IMR-90 (cell line): ENCODE measurements around the gene ZNF778. TPM values are rescaled to one million over a fixed set of nuclear protein-coding genes. Genes with fewer than 3 reads are reported as not detected.

Experiments
- ATAC-seq: fragments of 200-7000 bp; cut with Tn5 transposase; 2 replicates; pipeline ENCODE4 v1.9.1; 2020; ENCODE audit warnings: low read depth, mild to moderate bottlenecking, moderate library complexity
- BruUV-seq: library from RNA; stranded (reverse); fragments of 400-500 nt; replicated peaks from 2 replicates; lab custom pipeline; 2021; lab: Mats Ljungman, UMichigan
- CTCF ChIA-PET: fragments of 300-600 bp; formaldehyde crosslinking; extraction: SDS; loops from one replicate; lab custom pipeline; 2021; ENCODE audit warnings: antibody characterized with exemption; lab: Yijun Ruan, JAX
- POLR2A ChIA-PET: fragments of 300-600 bp; sonication (Branson Sonifier 250); formaldehyde crosslinking; loops from one replicate; lab custom pipeline; 2022; ENCODE audit warnings: antibody characterized with exemption; ENCODE audit not compliant: unreplicated experiment; lab: Charles Lee
- DNase-seq: peaks from one replicate; pipeline ENCODE4 v3.0.0; 2013
- H2AFZ ChIP-seq: replicated peaks from 2 replicates; pipeline ENCODE3; 2013; ENCODE audit warnings: low read length, mild to moderate bottlenecking; ENCODE audit not compliant: poor library complexity
- H2AK5ac ChIP-seq: 2 replicates; pipeline ENCODE4 v1.6.1; 2013; ENCODE audit warnings: low read depth, low read length, inconsistent platforms
- H2AK9ac ChIP-seq: replicated peaks from 2 replicates; pipeline ENCODE3; 2013; ENCODE audit warnings: mild to moderate bottlenecking, low read depth, low read length, moderate library complexity; ENCODE audit not compliant: poor library complexity
- H2BK120ac ChIP-seq: 2 replicates; pipeline ENCODE4 v1.6.1; 2013; ENCODE audit warnings: low read depth, low read length, inconsistent platforms
- H2BK15ac ChIP-seq: 3 replicates; pipeline ENCODE4 v1.6.1; 2013; ENCODE audit warnings: low read depth, low read length, inconsistent platforms
- H2BK20ac ChIP-seq: 2 replicates; pipeline ENCODE4 v1.6.1; 2013; ENCODE audit warnings: low read depth, mild to moderate bottlenecking, inconsistent platforms, low read length, moderate library complexity
- H2BK5ac ChIP-seq: 2 replicates; pipeline ENCODE4 v1.6.1; 2013; ENCODE audit warnings: mild to moderate bottlenecking, low read depth, low read length, inconsistent platforms; ENCODE audit not compliant: poor library complexity, severe bottlenecking
- H3K14ac ChIP-seq: replicated peaks from 2 replicates; pipeline ENCODE4 v1.6.1; 2013; ENCODE audit warnings: low read depth, low read length, inconsistent platforms
- H3K18ac ChIP-seq: 2 replicates; pipeline ENCODE4 v1.6.1; 2013; ENCODE audit warnings: low read depth, low read length, control low read depth
- H3K23ac ChIP-seq: 2 replicates; pipeline ENCODE4 v1.6.1; 2013; ENCODE audit warnings: low read depth, low read length, inconsistent platforms
- H3K27ac ChIP-seq: 2 replicates; pipeline ENCODE4 v1.5.1; 2013; ENCODE audit warnings: mild to moderate bottlenecking, control low read depth, low read length; ENCODE audit not compliant: insufficient read depth
- H3K27me3 ChIP-seq: 2 replicates; pipeline ENCODE4 v1.6.1; 2013; ENCODE audit warnings: low read length; ENCODE audit not compliant: control insufficient read depth, insufficient read depth
- H3K36me3 ChIP-seq: 2 replicates; pipeline ENCODE4 v1.6.1; 2013; ENCODE audit warnings: low read length, mixed read lengths; ENCODE audit not compliant: control insufficient read depth, insufficient read depth
- H3K4ac ChIP-seq: 2 replicates; pipeline ENCODE4 v1.6.1; 2013; ENCODE audit warnings: low read depth, low read length, inconsistent platforms
- H3K4me1 ChIP-seq: 2 replicates; pipeline ENCODE4 v1.6.1; 2013; ENCODE audit warnings: low read length, mixed read lengths; ENCODE audit not compliant: control insufficient read depth, insufficient read depth
- H3K4me2 ChIP-seq: 2 replicates; pipeline ENCODE4 v1.6.1; 2013; ENCODE audit warnings: low read depth, mild to moderate bottlenecking, control low read depth, low read length, moderate library complexity
- H3K4me3 ChIP-seq: 2 replicates; pipeline ENCODE4 v1.5.1; 2013; ENCODE audit warnings: low read depth, mild to moderate bottlenecking, control low read depth, low read length, moderate library complexity; ENCODE audit not compliant: insufficient read depth
- H3K56ac ChIP-seq: 2 replicates; pipeline ENCODE4 v1.6.1; 2013; ENCODE audit warnings: low read length, inconsistent platforms; ENCODE audit not compliant: insufficient read depth; ENCODE audit errors: extremely low read depth
- H3K79me1 ChIP-seq, 2 experiments: 2 replicates each; pipeline ENCODE4 v1.6.1; 2013; ENCODE audit warnings: low read length in 2 of 2, inconsistent platforms in 1 of 2, low read depth in 1 of 2
- H3K9ac ChIP-seq: 2 replicates; pipeline ENCODE4 v1.6.1; 2013; ENCODE audit warnings: low read depth, low read length, control low read depth
- H3K9me1 ChIP-seq: 2 replicates; pipeline ENCODE4 v1.6.1; 2013; ENCODE audit warnings: low read length, inconsistent platforms; ENCODE audit not compliant: insufficient read depth
- H3K9me3 ChIP-seq: 2 replicates; pipeline ENCODE4 v1.6.1; 2013; ENCODE audit warnings: low read length; ENCODE audit not compliant: control insufficient read depth, insufficient read depth
- H4K20me1 ChIP-seq: 2 replicates; pipeline ENCODE4 v1.6.1; 2013; ENCODE audit warnings: low read length, inconsistent platforms; ENCODE audit not compliant: insufficient read depth
- H4K5ac ChIP-seq: 2 replicates; pipeline ENCODE4 v1.6.1; 2013; ENCODE audit warnings: mild to moderate bottlenecking, low read depth, low read length, control low read depth
- H4K8ac ChIP-seq, 2 experiments: 2 replicates each; pipeline ENCODE4 v1.6.1; 2013; ENCODE audit warnings: low read depth in 2 of 2, low read length in 2 of 2, control low read depth in 1 of 2, inconsistent platforms in 1 of 2
- H4K91ac ChIP-seq: 2 replicates; pipeline ENCODE4 v1.6.1; 2013; ENCODE audit warnings: low read depth, low read length, inconsistent platforms; ENCODE audit not compliant: insufficient read depth
- CEBPB ChIP-seq: IDR thresholded peaks from 2 replicates; pipeline ENCODE4 v1.6.1; 2012; ENCODE audit warnings: low read depth, low read length, improper control_type of control experiment
- RAD21 ChIP-seq: IDR thresholded peaks from 2 replicates; pipeline ENCODE4 v1.6.1; 2012; ENCODE audit warnings: low read length, improper control_type of control experiment
- RFX5 ChIP-seq: IDR thresholded peaks from 2 replicates; pipeline ENCODE4 v1.8.0; 2012; ENCODE audit warnings: low read depth, mild to moderate bottlenecking, low read length, moderate library complexity
- WGBS, 2 experiments: methylation state at CpG; one replicate each; pipeline versions ENCODE4 v1.1.5 to v1.1.7; 2013; ENCODE audit warnings: missing lambda C conversion rate in 2 of 2; ENCODE audit not compliant: insufficient read length in 1 of 2; ENCODE audit errors: extremely low coverage in 2 of 2; 5-methylcytosine and 5-hydroxymethylcytosine counted together
- dilution Hi-C: fragments of 300-500 bp; cut with HindIII; formaldehyde crosslinking; loops from one replicate; pipeline ENCODE4 v1.14.3; 2018; ENCODE audit warnings: low sequenced_read_pairs; ENCODE audit not compliant: unreplicated experiment
- in situ Hi-C: fragments of 300-500 bp; cut with MboI; formaldehyde crosslinking; loops from 3 replicates; pipeline ENCODE4 v1.14.3; 2019; ENCODE audit warnings: low sequenced_read_pairs, inconsistent platforms, mixed read lengths
- intact Hi-C: fragments of 100-400 bp; cut with micrococcal nuclease; formaldehyde crosslinking; loops from 2 replicates; pipeline ENCODE4 v1.10.0; 2022
- polyA plus RNA-seq, 3 experiments: library from polyadenylated mRNA; depleted of rRNA; stranded (reverse); fragments of >200 nt; gene quantifications; 2 replicates each; pipeline ENCODE4 v1.2.3, GENCODE V29; 2012; ENCODE audit warnings: low replicate concordance in 1 of 3
- total RNA-seq: library from RNA; depleted of rRNA; stranded (reverse); fragments of >200 nt; gene quantifications from 2 replicates; pipeline ENCODE4 v1.2.3, GENCODE V29; 2012
- TF ChIP-seq, protein P1 (sequence below): fragments of 150-350 bp; IDR thresholded peaks from 2 replicates; pipeline ENCODE4 v1.6.1; 2016; ENCODE audit warnings: low read depth, mild to moderate bottlenecking, low read length, moderate library complexity, borderline replicate concordance

Gene ZNF778
- total and polyA plus RNA-seq, 2 of the 4 experiments (the other 2 are of a cell fraction) = 5.6 to 9.9 TPM

DNA sequence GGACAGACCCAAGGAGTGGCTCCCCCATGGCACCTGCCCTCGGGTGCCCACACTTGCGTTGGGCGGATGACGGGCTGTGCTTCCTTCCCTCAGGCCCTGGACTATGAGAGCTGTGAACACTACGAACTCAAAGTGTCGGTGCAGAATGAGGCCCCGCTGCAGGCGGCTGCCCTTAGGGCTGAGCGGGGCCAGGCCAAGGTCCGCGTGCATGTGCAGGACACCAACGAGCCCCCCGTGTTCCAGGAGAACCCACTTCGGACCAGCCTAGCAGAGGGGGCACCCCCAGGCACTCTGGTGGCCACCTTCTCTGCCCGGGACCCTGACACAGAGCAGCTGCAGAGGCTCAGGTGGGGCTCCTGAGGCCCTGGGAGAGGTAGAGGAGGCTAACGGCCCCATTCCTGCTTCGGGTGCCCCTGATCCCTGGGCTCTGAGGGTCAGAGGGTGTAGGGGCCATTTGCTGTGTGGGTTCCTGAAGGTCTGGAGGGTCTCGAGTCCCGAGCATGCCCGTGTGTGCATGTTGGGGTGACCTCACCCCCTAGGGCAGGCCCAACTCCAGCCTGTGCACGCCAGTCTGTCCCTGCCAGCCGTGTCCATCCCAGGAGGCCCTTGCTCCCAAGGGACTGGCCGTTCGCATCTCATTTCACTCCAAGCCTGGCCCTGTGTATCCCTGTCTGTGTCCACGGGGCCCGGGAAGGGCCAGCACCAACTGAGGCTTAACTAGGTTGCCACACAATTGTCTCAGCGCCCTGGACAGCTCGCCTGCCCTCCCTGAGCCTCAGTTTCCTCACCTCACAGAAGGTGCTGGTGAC is 27.1 kb upstream of the ZNF778 start:
- Histone ChIP-seq H3K23ac (no peak overlapping the region), H3K36me3 (no peaks in the 10 kb centered on the region), H3K18ac (no peak overlapping the region), H3K79me1 (no peaks in the 10 kb centered on the region), H2BK20ac (no peak overlapping the region), H2AK5ac (no peak overlapping the region), H2BK15ac (no peak overlapping the region), H3K9ac (no peak overlapping the region), H3K4me2 (no peak overlapping the region), H4K20me1 (no peaks in the 10 kb centered on the region; the same call in 1 of the 2 replicates), H4K5ac (no peak overlapping the region), H3K4me1 (peaks cover 6% of the 10 kb centered on the region), H3K27ac (no peak overlapping the region), H3K4me3 (no peak overlapping the region), H3K14ac (no peak overlapping the region), H2BK120ac (no peak overlapping the region), H2AK9ac (no peak overlapping the region), H4K91ac (no peak overlapping the region), H3K27me3 (no peaks in the 10 kb centered on the region; the same call in 1 of the 2 replicates), H3K56ac (no peak overlapping the region), H2BK5ac (no peak overlapping the region), H3K9me3 (no peaks in the 10 kb centered on the region), H4K8ac (no peak overlapping the region), H3K4ac (no peak overlapping the region), H3K9me1 (peaks cover 3% of the 10 kb centered on the region; the same call in 1 of the 2 replicates), H2AFZ (no peak overlapping the region)
- WGBS, 2 experiments = 74% methylated on average over 9 of the region's 28 CpGs; no CpG with 5 or more reads in 1 of the 2 experiments
- TF ChIP-seq CEBPB (no peak), RAD21 (no peak), RFX5 (no peak)
- TF ChIP-seq, protein P1, sequence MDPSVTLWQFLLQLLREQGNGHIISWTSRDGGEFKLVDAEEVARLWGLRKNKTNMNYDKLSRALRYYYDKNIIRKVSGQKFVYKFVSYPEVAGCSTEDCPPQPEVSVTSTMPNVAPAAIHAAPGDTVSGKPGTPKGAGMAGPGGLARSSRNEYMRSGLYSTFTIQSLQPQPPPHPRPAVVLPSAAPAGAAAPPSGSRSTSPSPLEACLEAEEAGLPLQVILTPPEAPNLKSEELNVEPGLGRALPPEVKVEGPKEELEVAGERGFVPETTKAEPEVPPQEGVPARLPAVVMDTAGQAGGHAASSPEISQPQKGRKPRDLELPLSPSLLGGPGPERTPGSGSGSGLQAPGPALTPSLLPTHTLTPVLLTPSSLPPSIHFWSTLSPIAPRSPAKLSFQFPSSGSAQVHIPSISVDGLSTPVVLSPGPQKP = no peak
- ATAC-seq = no peak
- intact Hi-C loops = no loop called here
- CTCF ChIA-PET = no interaction called here
- in situ Hi-C loops = no loop called here
- DNase-seq = no peak
- dilution Hi-C loops = no loop called here
- POLR2A ChIA-PET = no interaction called here
- no TSS peak for BruUV-seq
